ENCODE results near the gene UQCC3. TPM values are rescaled to one million over a fixed set of nuclear protein-coding genes. Genes with fewer than 3 reads are reported as not detected.

Gene UQCC3
- total and polyA plus RNA-seq, 9 of the 15 experiments (the other 6 are each of a cell fraction or from before 2014, with no cell fraction given), result 3.3 to 44.3 (median 8.0) TPM

DNA sequence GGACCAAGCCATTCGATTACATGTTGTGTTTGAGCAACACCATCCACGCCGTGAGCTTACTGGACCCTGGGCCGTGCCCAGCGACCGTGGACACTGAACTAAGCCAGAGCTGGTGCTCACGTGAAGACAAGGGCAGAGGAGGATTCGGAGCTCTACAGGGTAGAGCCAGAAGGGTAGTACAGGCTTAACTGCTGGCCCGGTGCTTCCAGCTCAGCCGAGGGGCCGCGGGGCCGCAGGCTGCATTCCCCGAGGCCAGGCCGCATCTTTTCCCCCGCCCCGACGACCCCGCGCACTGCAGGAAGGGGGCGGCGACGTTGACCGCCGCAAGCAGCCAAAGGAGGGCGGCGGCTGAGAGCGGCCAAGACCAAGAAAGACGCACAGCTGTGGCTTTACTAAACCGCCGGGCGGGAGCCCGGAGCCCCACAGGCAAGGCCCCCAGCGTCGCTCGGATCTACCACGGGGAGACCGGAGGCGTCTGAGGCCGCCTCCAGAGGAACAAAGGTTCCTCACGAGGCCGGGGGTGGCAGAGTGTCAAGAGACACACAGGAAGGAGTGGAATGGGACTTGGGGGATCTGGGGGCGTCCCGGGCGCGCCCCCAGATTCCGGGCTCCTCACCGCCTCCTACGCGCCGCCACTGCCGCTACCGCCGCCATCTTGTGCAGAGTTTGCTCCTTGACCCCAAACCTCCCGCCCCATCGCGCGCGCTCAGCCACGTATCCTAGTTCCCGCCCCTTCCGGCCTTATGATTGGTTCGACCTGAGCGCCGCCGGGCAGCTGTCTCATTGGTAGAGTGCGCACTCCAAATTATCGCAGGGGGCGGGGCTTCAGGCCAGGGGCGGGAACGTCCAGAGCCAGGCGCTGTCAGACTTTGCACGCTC is 25.3 kb upstream of the UQCC3 start, which contains the start of gene GANAB (continued):
- TF ChIP-seq, protein P1, sequence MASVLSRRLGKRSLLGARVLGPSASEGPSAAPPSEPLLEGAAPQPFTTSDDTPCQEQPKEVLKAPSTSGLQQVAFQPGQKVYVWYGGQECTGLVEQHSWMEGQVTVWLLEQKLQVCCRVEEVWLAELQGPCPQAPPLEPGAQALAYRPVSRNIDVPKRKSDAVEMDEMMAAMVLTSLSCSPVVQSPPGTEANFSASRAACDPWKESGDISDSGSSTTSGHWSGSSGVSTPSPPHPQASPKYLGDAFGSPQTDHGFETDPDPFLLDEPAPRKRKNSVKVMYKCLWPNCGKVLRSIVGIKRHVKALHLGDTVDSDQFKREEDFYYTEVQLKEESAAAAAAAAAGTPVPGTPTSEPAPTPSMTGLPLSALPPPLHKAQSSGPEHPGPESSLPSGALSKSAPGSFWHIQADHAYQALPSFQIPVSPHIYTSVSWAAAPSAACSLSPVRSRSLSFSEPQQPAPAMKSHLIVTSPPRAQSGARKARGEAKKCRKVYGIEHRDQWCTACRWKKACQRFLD (CRISPR knock-in tag; IDR thresholded peaks at IDR 0.05), result 0 out of 2 replicates have a peak, but pooled peaks have one; percentile 18
- TF ChIP-seq TRIM24 (IDR thresholded peaks at IDR 0.05), result no peak
- 0 out of 2 replicates have a peak, but pooled peaks have one; percentile 18 for TF ChIP-seq ARID1B (IDR thresholded peaks at IDR 0.05)
- TF ChIP-seq SIN3B (IDR thresholded peaks at IDR 0.05; ENCODE audit: low read depth), result peak; percentile 62
- TF ChIP-seq JUND (IDR thresholded peaks at IDR 0.05; ENCODE audit: borderline replicate concordance, low read depth, low read length), result no peak
- TF ChIP-seq JUND (tag; IDR thresholded peaks at IDR 0.05; ENCODE audit: borderline replicate concordance, low read depth, low read length), result peak; percentile 14; the same call in 1 of the 3 replicates
- peak; percentile 47; the same call in 1 of the 2 replicates for TF ChIP-seq MBD2 (IDR thresholded peaks at IDR 0.05; ENCODE audit: borderline replicate concordance, low read depth)
- peak; percentile 82 to 85 for TF ChIP-seq NRF1 (conservative IDR thresholded peaks at IDR 0.05 in 1 of 2, IDR thresholded peaks at IDR 0.05 in 1 of 2)
- TF ChIP-seq EP400 (IDR thresholded peaks at IDR 0.05), result peak; percentile 88
- TF ChIP-seq, protein P2, sequence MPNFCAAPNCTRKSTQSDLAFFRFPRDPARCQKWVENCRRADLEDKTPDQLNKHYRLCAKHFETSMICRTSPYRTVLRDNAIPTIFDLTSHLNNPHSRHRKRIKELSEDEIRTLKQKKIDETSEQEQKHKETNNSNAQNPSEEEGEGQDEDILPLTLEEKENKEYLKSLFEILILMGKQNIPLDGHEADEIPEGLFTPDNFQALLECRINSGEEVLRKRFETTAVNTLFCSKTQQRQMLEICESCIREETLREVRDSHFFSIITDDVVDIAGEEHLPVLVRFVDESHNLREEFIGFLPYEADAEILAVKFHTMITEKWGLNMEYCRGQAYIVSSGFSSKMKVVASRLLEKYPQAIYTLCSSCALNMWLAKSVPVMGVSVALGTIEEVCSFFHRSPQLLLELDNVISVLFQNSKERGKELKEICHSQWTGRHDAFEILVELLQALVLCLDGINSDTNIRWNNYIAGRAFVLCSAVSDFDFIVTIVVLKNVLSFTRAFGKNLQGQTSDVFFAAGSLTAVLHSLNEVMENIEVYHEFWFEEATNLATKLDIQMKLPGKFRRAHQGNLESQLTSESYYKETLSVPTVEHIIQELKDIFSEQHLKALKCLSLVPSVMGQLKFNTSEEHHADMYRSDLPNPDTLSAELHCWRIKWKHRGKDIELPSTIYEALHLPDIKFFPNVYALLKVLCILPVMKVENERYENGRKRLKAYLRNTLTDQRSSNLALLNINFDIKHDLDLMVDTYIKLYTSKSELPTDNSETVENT (CRISPR knock-in tag; IDR thresholded peaks at IDR 0.05), result peak; percentile 75; the same call in 1 of the 2 replicates
- TF ChIP-seq, protein P3, sequence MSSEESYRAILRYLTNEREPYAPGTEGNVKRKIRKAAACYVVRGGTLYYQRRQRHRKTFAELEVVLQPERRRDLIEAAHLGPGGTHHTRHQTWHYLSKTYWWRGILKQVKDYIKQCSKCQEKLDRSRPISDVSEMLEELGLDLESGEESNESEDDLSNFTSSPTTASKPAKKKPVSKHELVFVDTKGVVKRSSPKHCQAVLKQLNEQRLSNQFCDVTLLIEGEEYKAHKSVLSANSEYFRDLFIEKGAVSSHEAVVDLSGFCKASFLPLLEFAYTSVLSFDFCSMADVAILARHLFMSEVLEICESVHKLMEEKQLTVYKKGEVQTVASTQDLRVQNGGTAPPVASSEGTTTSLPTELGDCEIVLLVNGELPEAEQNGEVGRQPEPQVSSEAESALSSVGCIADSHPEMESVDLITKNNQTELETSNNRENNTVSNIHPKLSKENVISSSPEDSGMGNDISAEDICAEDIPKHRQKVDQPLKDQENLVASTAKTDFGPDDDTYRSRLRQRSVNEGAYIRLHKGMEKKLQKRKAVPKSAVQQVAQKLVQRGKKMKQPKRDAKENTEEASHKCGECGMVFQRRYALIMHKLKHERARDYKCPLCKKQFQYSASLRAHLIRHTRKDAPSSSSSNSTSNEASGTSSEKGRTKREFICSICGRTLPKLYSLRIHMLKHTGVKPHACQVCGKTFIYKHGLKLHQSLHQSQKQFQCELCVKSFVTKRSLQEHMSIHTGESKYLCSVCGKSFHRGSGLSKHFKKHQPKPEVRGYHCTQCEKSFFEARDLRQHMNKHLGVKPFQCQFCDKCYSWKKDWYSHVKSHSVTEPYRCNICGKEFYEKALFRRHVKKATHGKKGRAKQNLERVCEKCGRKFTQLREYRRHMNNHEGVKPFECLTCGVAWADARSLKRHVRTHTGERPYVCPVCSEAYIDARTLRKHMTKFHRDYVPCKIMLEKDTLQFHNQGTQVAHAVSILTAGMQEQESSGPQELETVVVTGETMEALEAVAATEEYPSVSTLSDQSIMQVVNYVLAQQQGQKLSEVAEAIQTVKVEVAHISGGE (CRISPR knock-in tag; IDR thresholded peaks at IDR 0.05), result peak in 1 of 3 experiments; percentile 76; a peak in 2 of 6 replicates
- TF ChIP-seq, protein P4, sequence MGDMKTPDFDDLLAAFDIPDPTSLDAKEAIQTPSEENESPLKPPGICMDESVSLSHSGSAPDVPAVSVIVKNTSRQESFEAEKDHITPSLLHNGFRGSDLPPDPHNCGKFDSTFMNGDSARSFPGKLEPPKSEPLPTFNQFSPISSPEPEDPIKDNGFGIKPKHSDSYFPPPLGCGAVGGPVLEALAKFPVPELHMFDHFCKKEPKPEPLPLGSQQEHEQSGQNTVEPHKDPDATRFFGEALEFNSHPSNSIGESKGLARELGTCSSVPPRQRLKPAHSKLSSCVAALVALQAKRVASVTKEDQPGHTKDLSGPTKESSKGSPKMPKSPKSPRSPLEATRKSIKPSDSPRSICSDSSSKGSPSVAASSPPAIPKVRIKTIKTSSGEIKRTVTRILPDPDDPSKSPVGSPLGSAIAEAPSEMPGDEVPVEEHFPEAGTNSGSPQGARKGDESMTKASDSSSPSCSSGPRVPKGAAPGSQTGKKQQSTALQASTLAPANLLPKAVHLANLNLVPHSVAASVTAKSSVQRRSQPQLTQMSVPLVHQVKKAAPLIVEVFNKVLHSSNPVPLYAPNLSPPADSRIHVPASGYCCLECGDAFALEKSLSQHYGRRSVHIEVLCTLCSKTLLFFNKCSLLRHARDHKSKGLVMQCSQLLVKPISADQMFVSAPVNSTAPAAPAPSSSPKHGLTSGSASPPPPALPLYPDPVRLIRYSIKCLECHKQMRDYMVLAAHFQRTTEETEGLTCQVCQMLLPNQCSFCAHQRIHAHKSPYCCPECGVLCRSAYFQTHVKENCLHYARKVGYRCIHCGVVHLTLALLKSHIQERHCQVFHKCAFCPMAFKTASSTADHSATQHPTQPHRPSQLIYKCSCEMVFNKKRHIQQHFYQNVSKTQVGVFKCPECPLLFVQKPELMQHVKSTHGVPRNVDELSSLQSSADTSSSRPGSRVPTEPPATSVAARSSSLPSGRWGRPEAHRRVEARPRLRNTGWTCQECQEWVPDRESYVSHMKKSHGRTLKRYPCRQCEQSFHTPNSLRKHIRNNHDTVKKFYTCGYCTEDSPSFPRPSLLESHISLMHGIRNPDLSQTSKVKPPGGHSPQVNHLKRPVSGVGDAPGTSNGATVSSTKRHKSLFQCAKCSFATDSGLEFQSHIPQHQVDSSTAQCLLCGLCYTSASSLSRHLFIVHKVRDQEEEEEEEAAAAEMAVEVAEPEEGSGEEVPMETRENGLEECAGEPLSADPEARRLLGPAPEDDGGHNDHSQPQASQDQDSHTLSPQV (IDR thresholded peaks at IDR 0.05), result peak; percentile 25; the same call in 1 of the 2 replicates
- TF ChIP-seq MEIS2 (IDR thresholded peaks at IDR 0.05; ENCODE audit: partially characterized antibody), result peak; percentile 2
- TF ChIP-seq FOXK2 (conservative IDR thresholded peaks at IDR 0.05 in 1 of 2, IDR thresholded peaks at IDR 0.05 in 1 of 2; ENCODE audit: low read depth in 2 of 2), result no peak
